Transverse colon (tissue), 3 donors: ENCODE results near the gene COL24A1.

Experiments used
- CTCF ChIP-seq, 5 experiments: fragments of 200-600 bp in 3 of 5; fragments of 450-650 bp in 2 of 5; sonication (generic) in 3 of 5; IDR thresholded peaks; 1 replicate in 2 of 5; 2 replicates in 3 of 5; pipeline ENCODE4 v1.5.1; 2016 to 2017; ENCODE audit warnings: antibody characterized with exemption in 5 of 5, inconsistent platforms in 3 of 5, mild to moderate bottlenecking in 2 of 5, moderate library complexity in 1 of 5
- EP300 ChIP-seq: sonication (generic); formaldehyde crosslinking; IDR thresholded peaks from one replicate; pipeline ENCODE4 v1.6.1; 2017; ENCODE audit warnings: antibody characterized with exemption, low read depth

- TF ChIP-seq CTCF (IDR thresholded peaks at IDR 0.05) (no peak), EP300 (no peak)
Observed at GRCh38 chr1:86068271-86068721, 88.3 kb downstream of the COL24A1 start.
